Upper lobe of left lung (tissue), 6 donors: Measurements from ENCODE around the gene STAG1. TPM values are rescaled to one million over a fixed set of nuclear protein-coding genes. Genes with fewer than 3 reads are reported as not detected.

Experiments used
- ATAC-seq, 2 donors: fragments of 200-7000 bp; cut with Tn5 transposase; one replicate each; pipeline ENCODE4 v1.9.1; 2022; ENCODE audit warnings: mild to moderate bottlenecking in 2 of 2, moderate library complexity in 2 of 2; ENCODE audit not compliant: low FRiP score in 2 of 2
- DNase-seq, 2 donors: peaks; one replicate each; pipeline ENCODE4 v3.0.0-alpha.2; 2019 to 2020
- H3K27ac ChIP-seq, 4 donors: fragments of 200-600 bp; sonication (generic); one replicate each; pipeline ENCODE4 v1.5.1; 2016 to 2019
- H3K27me3 ChIP-seq, 4 donors: fragments of 200-600 bp; sonication (generic); one replicate each; pipeline ENCODE4 v1.5.1; 2017 to 2019
- H3K36me3 ChIP-seq, 4 donors: fragments of 200-600 bp; sonication (generic); one replicate each; pipeline ENCODE4 v1.5.1; 2016 to 2019
- H3K4me1 ChIP-seq, 4 donors: fragments of 200-600 bp; sonication (generic); one replicate each; pipeline ENCODE4 v1.5.1; 2018 to 2019
- H3K4me3 ChIP-seq, 4 donors: fragments of 200-600 bp; sonication (generic); one replicate each; pipeline ENCODE4 v1.5.1; 2017 to 2019; ENCODE audit warnings: mild to moderate bottlenecking in 2 of 4, moderate library complexity in 1 of 4
- H3K9me3 ChIP-seq, 4 donors: fragments of 200-600 bp; sonication (generic); one replicate each; pipeline ENCODE4 v1.5.1; 2018 to 2019
- CTCF ChIP-seq, 6 experiments: fragments of 450-650 bp in 4 of 6; fragments of 200-600 bp in 2 of 6; sonication (generic) in 2 of 6; IDR thresholded peaks; one replicate each; pipeline ENCODE4 v1.5.1; 2016 to 2019; ENCODE audit warnings: antibody characterized with exemption in 6 of 6
- EP300 ChIP-seq, 4 donors: sonication (generic); formaldehyde crosslinking; IDR thresholded peaks; one replicate each; pipeline ENCODE4 v1.5.1; 2017; ENCODE audit warnings: antibody characterized with exemption in 4 of 4, control low read depth in 2 of 4
- POLR2A ChIP-seq, 4 donors: fragments of 450-650 bp; IDR thresholded peaks; one replicate each; pipeline ENCODE4 v1.5.1; 2016 to 2017; ENCODE audit warnings: antibody characterized with exemption in 4 of 4, mild to moderate bottlenecking in 2 of 4
- POLR2AphosphoS5 ChIP-seq, 2 donors: sonication (generic); formaldehyde crosslinking; IDR thresholded peaks; one replicate each; pipeline ENCODE4 v1.5.1; 2017; ENCODE audit warnings: antibody characterized with exemption in 2 of 2
- WGBS, 2 donors: methylation state at CpG; one replicate each; pipeline ENCODE4 v1.1.5; 2017 to 2018; 5-methylcytosine and 5-hydroxymethylcytosine counted together
- total RNA-seq, 6 donors: library from RNA; depleted of rRNA in 4 of 6; stranded (reverse); fragments of >200 nt in 4 of 6; gene quantifications; one replicate each; pipeline versions ENCODE4 v1.1.0 to v1.2.1, GENCODE V29; 2016 to 2021
- donor health status: DM: no; HTN: no; CAD: no; lungs with moderate emphysema.
- donor health status: DM: no; HTN: yes; CAD: no; lungs with severe emphysema.

STAG1 gene
- total RNA-seq, 6 donors from 2014 or later, result 19.1 to 65.0 (median 34.2) TPM

GRCh38 chr3:136664771-136665170 lies 87.4 kb downstream of the STAG1 start:
- no peak for TF ChIP-seq POLR2A (IDR thresholded peaks at IDR 0.05)
- TF ChIP-seq POLR2AphosphoS5 (IDR thresholded peaks at IDR 0.05), result no peak
- no peak for TF ChIP-seq CTCF (IDR thresholded peaks at IDR 0.05)
- no peak for TF ChIP-seq EP300 (IDR thresholded peaks at IDR 0.05)
- WGBS, 2 donors, result 91 to 92% methylated on average over 1 of the region's 1 CpG
- ATAC-seq, result no peak

GRCh38 chr3:136661282-136661681 lies 90.9 kb downstream of the STAG1 start:
- no peak for DNase-seq
- ATAC-seq, result no peak
- Histone ChIP-seq H3K27ac (no peak overlapping the region), H3K36me3 (no peaks in the 10 kb centered on the region), H3K27me3 (no peaks in the 10 kb centered on the region), H3K4me1 (peaks cover 0 to 16% (median 13%) of the 10 kb centered on the region in 4 donors), H3K4me3 (no peak overlapping the region), H3K9me3 (no peaks in the 10 kb centered on the region)
- TF ChIP-seq CTCF (IDR thresholded peaks at IDR 0.05) (no peak), POLR2A (IDR thresholded peaks at IDR 0.05) (no peak)
- WGBS, 2 donors, result 87 to 90% methylated on average over 4 of the region's 4 CpGs

More at GRCh38 chr3:136664771-136665170, 87.4 kb downstream of the STAG1 start:
- Histone ChIP-seq H3K27ac (no peak overlapping the region), H3K27me3 (no peaks in the 10 kb centered on the region), H3K36me3 (no peaks in the 10 kb centered on the region), H3K9me3 (no peaks in the 10 kb centered on the region), H3K4me1 (peaks cover 0 to 7% (median 6%) of the 10 kb centered on the region in 4 donors), H3K4me3 (no peak overlapping the region)
- no peak for DNase-seq

- peaks cover 0 to 11% (median 10%) of the 10 kb centered on the region in 4 donors for H3K4me1 ChIP-seq
- H3K27ac ChIP-seq, result no peak overlapping the region
- H3K4me3 ChIP-seq, result peak overlapping the region in 2 of 4 donors; percentile 16 to 18
- no peaks in the 10 kb centered on the region for H3K27me3 ChIP-seq
- peak in 1 of 2 donors; percentile 61 for ATAC-seq
- DNase-seq, result peak in 1 of 2 donors; percentile 55
- no peaks in the 10 kb centered on the region for H3K36me3 ChIP-seq
- peaks cover 3 to 7% (median 5%) of the 10 kb centered on the region in 4 donors for H3K9me3 ChIP-seq
- 64 to 66% methylated on average over 8 of the region's 8 CpGs for WGBS, 2 donors
- TF ChIP-seq EP300 (IDR thresholded peaks at IDR 0.05), result no peak
- no peak for TF ChIP-seq POLR2A (IDR thresholded peaks at IDR 0.05)
- TF ChIP-seq POLR2AphosphoS5 (IDR thresholded peaks at IDR 0.05), result no peak
- TF ChIP-seq CTCF (IDR thresholded peaks at IDR 0.05), result no peak
These were observed 93.1 kb downstream of the STAG1 start for GRCh38 chr3:136658946-136659682.

- peaks cover 8 to 17% (median 17%) of the 10 kb centered on the region in 4 donors for H3K9me3 ChIP-seq
- DNase-seq (no peak), ATAC-seq (no peak)
- TF ChIP-seq CTCF (IDR thresholded peaks at IDR 0.05) (no peak), POLR2AphosphoS5 (IDR thresholded peaks at IDR 0.05) (no peak), POLR2A (IDR thresholded peaks at IDR 0.05) (no peak), EP300 (IDR thresholded peaks at IDR 0.05) (no peak)
- H3K27ac ChIP-seq, result no peak overlapping the region
- H3K36me3 ChIP-seq, result no peaks in the 10 kb centered on the region
- no peaks in the 10 kb centered on the region for H3K27me3 ChIP-seq
- 90 to 100% methylated on average over 3 of the region's 3 CpGs for WGBS, 2 donors
- H3K4me3 ChIP-seq, result no peak overlapping the region
- H3K4me1 ChIP-seq, result peaks cover 0 to 11% (median 6%) of the 10 kb centered on the region in 4 donors
These were observed 94.7 kb downstream of the STAG1 start for GRCh38 chr3:136657526-136657925.

GRCh38 chr3:136653628-136654027 lies 98.5 kb downstream of the STAG1 start:
- no peak overlapping the region for H3K4me3 ChIP-seq
- no peak for ATAC-seq
- H3K27me3 ChIP-seq, result no peaks in the 10 kb centered on the region
- no peak for DNase-seq
- peaks cover 8 to 17% (median 17%) of the 10 kb centered on the region in 4 donors for H3K9me3 ChIP-seq
- no peak overlapping the region for H3K27ac ChIP-seq
- H3K36me3 ChIP-seq, result no peaks in the 10 kb centered on the region
- H3K4me1 ChIP-seq, result peaks cover 0 to 5% (median 2%) of the 10 kb centered on the region in 4 donors
- TF ChIP-seq CTCF (IDR thresholded peaks at IDR 0.05) (no peak), POLR2AphosphoS5 (IDR thresholded peaks at IDR 0.05) (no peak), EP300 (IDR thresholded peaks at IDR 0.05) (no peak), POLR2A (IDR thresholded peaks at IDR 0.05) (no peak)
